Skeletal muscle tissue (tissue), 4 donors: ENCODE data around the gene ASAH2. TPM values are rescaled to one million over a fixed set of nuclear protein-coding genes. Genes with fewer than 3 reads are reported as not detected.
"Not testable (repeated sequence)": the region's sequence is repeated elsewhere in the genome, so short reads cannot be mapped to it uniquely, and the experiment has no call there.

Source experiments
- H3K27ac ChIP-seq: one replicate; pipeline ENCODE4 v1.7.0; 2013; ENCODE audit warnings: mild to moderate bottlenecking, low read depth, low read length, inconsistent platforms
- H3K27me3 ChIP-seq, 3 donors: one replicate each; pipeline ENCODE4 v1.7.0; 2013; ENCODE audit warnings: low read length in 3 of 3; ENCODE audit not compliant: control insufficient read depth in 3 of 3, insufficient read depth in 3 of 3
- H3K36me3 ChIP-seq, 3 donors: one replicate each; pipeline ENCODE4 v1.7.0; 2013; ENCODE audit warnings: low read length in 3 of 3; ENCODE audit not compliant: control insufficient read depth in 3 of 3, insufficient read depth in 3 of 3
- H3K4me1 ChIP-seq, 3 donors: one replicate each; pipeline ENCODE4 v1.7.0; 2013; ENCODE audit warnings: low read length in 3 of 3, mild to moderate bottlenecking in 3 of 3; ENCODE audit not compliant: control insufficient read depth in 3 of 3, insufficient read depth in 3 of 3
- H3K4me3 ChIP-seq, 3 donors: one replicate each; pipeline ENCODE4 v1.7.0; 2013; ENCODE audit warnings: low read length in 3 of 3
- H3K9ac ChIP-seq, 3 donors: one replicate each; pipeline ENCODE4 v1.7.0; 2013; ENCODE audit warnings: low read length in 3 of 3, mild to moderate bottlenecking in 3 of 3, moderate library complexity in 2 of 3, low read depth in 1 of 3
- H3K9me3 ChIP-seq, 3 donors: one replicate each; pipeline ENCODE4 v1.7.0; 2013; ENCODE audit warnings: low read length in 3 of 3; ENCODE audit not compliant: control insufficient read depth in 3 of 3
- total RNA-seq: library from RNA; depleted of rRNA; stranded (reverse); fragments of >200 nt; gene quantifications from one replicate; pipeline ENCODE4 v1.2.3, GENCODE V29; 2014
- donor health status: Osteomylitis.

ASAH2 gene
- total RNA-seq, 1 donor from 2014 or later, result under 0.01 TPM

GRCh38 chr10:50281967-50282522 is 30.7 kb upstream of the ASAH2 start:
- Histone ChIP-seq H3K4me3 (no peak overlapping the region), H3K4me1 (peaks cover 0 to 1% (median 0%) of the 10 kb centered on the region in 3 donors), H3K27ac (no peak overlapping the region), H3K9ac (no peak overlapping the region), H3K36me3 (no peaks in the 10 kb centered on the region), H3K27me3 (no peaks in the 10 kb centered on the region), H3K9me3 (no peaks in the 10 kb centered on the region)

- no peaks in the 10 kb centered on the region for H3K9me3 ChIP-seq
- no peak overlapping the region for H3K27ac ChIP-seq
- H3K9ac ChIP-seq, result no peak overlapping the region
- H3K36me3 ChIP-seq, result no peaks in the 10 kb centered on the region
- no peak overlapping the region for H3K4me3 ChIP-seq
- no peaks in the 10 kb centered on the region for H3K27me3 ChIP-seq
- no peaks in the 10 kb centered on the region for H3K4me1 ChIP-seq
These were observed 30.1 kb upstream of the ASAH2 start for GRCh38 chr10:50281210-50281966.

DNA sequence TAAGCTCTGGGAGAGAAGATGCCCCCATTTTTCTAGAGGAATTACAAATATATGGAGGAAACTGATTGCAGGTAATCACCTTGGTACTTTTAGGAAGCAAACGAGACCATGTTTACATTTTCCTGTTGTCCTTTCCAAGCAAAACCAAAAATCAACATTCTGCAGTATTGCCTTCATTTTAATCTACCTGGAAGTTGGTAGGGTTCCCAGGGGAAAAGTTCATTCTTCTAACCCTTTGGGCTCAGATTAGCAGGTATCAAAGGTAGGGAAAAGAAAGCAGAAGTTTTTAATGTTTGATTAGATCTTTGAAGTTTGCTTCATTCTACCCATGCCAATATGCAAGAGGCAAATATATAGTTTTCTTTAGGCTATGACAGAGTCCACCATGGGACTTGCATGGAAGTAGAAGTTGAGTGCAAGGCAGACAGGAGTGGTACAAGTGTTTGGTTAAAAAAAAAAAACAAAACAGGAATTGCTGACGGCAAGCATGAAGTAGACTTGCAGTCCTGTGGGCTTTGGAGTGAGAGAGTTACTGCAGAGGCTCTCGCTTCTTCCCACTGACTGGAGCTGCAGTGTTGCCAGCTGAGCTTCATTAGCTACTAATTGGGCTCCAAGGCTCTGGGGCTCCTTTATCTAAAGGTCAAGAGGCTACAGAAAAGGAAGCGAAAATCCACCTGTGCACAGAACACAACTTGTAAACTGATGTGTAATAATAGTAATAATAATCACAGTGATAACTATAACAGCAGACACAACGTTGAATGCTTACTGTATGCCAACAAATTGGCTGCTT is 28.9 kb upstream of the ASAH2 start:
- no peaks in the 10 kb centered on the region for H3K36me3 ChIP-seq
- H3K4me3 ChIP-seq, result no peak overlapping the region
- no peaks in the 10 kb centered on the region for H3K27me3 ChIP-seq
- H3K9me3 ChIP-seq, result no peaks in the 10 kb centered on the region
- H3K27ac ChIP-seq, result no peak overlapping the region
- H3K4me1 ChIP-seq, result no peaks in the 10 kb centered on the region
- no peak overlapping the region for H3K9ac ChIP-seq

DNA sequence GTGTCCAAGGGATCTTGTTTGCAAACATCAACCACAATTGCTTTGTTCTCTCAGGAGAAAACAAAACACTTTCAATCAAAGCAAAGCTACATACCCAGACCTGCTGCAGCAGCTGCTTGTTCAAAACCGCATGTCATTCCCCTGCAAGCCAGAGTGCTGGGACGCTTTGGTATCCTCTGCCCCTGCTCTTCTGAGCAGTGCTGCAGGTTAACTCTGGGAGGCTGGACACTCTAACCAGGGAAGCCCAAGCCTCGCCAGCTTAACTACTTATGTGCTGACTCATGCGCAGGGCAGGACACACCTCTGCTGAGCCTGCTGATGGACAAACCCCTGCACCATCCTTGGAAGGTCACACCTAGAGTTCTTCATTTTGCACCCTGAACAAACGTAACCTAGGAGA is 28.2 kb upstream of the ASAH2 start:
- no peak overlapping the region for H3K27ac ChIP-seq
- H3K4me3 ChIP-seq, result no peak overlapping the region
- no peaks in the 10 kb centered on the region for H3K27me3 ChIP-seq
- no peaks in the 10 kb centered on the region for H3K36me3 ChIP-seq
- H3K4me1 ChIP-seq, result no peaks in the 10 kb centered on the region
- H3K9ac ChIP-seq, result no peak overlapping the region
- no peaks in the 10 kb centered on the region for H3K9me3 ChIP-seq

DNA sequence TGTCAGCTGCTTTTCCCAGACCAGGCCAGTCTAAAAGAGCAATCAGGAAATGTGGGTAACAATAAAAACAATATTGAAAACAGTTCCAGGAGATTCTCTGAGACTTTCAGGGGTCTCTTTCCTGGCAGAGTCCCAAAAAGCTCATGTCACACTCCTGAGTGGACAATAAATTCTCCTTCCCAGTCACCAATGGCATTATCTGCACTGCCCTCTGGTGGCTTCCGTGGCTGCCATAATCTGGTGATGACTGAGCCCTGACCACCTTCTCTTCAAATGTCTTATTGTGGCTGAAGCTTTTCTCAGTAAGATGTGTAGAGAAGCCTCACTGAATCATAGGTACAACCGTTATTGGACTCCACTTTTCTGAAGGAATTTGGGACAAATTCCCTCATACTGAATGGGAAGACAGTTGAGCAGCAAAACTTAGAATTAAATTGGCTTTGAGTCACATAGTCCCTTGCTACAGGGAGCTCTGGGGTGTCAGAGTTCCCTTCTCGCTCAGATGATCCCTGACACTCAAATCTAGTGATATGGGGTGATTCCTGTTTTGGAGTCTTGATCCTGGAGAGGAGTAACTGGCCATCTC is 24.4 kb upstream of the ASAH2 start:
- Histone ChIP-seq H3K9me3 (no peaks in the 10 kb centered on the region), H3K27me3 (no peaks in the 10 kb centered on the region), H3K36me3 (no peaks in the 10 kb centered on the region), H3K9ac (no peak overlapping the region), H3K4me1 (no peaks in the 10 kb centered on the region), H3K4me3 (no peak overlapping the region), H3K27ac (no peak overlapping the region)

- H3K36me3 ChIP-seq, result no peaks in the 10 kb centered on the region
- H3K9ac ChIP-seq, result no peak overlapping the region
- H3K27me3 ChIP-seq, result no peaks in the 10 kb centered on the region
- H3K4me3 ChIP-seq, result no peak overlapping the region
- no peaks in the 10 kb centered on the region for H3K4me1 ChIP-seq
- H3K27ac ChIP-seq, result no peak overlapping the region
- H3K9me3 ChIP-seq, result no peaks in the 10 kb centered on the region
These were observed 21.2 kb upstream of the ASAH2 start for GRCh38 chr10:50272531-50272930.

DNA sequence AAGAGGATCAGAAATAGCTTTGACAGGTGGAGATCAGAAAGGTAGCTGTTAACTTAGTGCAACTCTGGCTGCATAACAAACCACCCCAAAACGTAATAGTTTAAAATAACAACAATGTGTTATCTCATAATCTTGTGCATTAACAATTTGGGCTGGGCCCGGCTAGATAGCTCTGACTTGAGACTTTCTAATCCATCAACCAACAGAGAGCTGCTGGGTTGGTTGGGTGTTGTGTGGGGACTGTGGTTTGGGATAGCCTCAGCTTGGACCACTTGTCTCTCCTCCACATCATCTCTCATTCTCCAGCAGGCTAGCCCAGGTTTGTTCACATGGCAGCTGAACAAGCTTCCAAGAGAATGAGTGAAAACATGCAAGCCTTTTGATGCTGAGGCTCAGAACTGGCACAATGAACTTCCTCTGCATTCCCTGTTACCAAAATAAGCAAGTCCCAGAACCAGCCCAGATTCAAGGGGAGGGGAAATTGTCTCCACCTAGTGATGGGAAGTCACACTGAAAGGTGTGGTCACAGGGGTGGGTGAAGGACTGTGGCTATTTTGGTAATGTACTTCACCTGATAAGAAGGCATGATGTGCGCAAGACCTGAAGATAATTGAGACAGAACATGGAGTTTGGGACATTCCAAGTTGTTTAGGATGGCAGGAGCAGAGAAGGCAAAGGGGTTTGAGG is 20.4 kb upstream of the ASAH2 start:
- Histone ChIP-seq H3K4me3 (no peak overlapping the region), H3K27me3 (no peaks in the 10 kb centered on the region), H3K9ac (no peak overlapping the region), H3K27ac (no peak overlapping the region), H3K9me3 (no peaks in the 10 kb centered on the region), H3K36me3 (no peaks in the 10 kb centered on the region), H3K4me1 (no peaks in the 10 kb centered on the region)

DNA sequence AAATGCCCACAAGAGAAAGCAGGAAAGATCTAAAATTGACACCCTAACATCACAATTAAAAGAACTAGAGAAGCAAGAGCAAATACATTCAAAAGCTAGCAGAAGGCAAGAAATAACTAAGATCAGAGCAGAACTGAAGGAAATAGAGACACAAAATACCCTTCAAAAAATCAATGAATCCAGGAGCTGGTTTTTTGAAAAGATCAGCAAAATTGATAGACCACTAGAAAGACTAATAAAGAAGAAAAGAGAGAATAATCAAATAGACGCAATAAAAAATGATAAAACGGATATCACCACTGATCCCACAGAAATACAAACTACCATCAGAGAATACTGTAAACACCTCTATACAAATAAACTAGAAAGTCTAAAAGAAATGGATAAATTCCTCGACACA is 16.6 kb upstream of the ASAH2 start:
- H3K27me3 ChIP-seq, H3K4me1 ChIP-seq, H3K9me3 ChIP-seq, H3K27ac ChIP-seq, H3K9ac ChIP-seq, H3K4me3 ChIP-seq, H3K36me3 ChIP-seq: not testable (repeated sequence)

GRCh38 chr10:50262625-50263024 is 11.3 kb upstream of the ASAH2 start:
- not testable (repeated sequence) for H3K9me3 ChIP-seq, H3K4me1 ChIP-seq, H3K9ac ChIP-seq, H3K36me3 ChIP-seq, H3K27me3 ChIP-seq, H3K4me3 ChIP-seq, H3K27ac ChIP-seq
